Activated CD8-positive, alpha-beta T cell treated with anti-CD3 and anti-CD28 coated beads for 36 hours (primary cell): ENCODE results near the gene ZGLP1. TPM values are rescaled to one million over a fixed set of nuclear protein-coding genes. Genes with fewer than 3 reads are reported as not detected.
A peak's percentile ranks its signal among the peaks of the same experiment; 100 is the strongest.
"Not testable (repeated sequence)": the region's sequence is repeated elsewhere in the genome, so short reads cannot be mapped to it uniquely, and the experiment has no call there.

Experiments used
- ATAC-seq: fragments of 200-7000 bp; cut with Tn5 transposase; one replicate; pipeline ENCODE4 v1.10.0; 2021; ENCODE audit warnings: mild to moderate bottlenecking, moderate library complexity
- CTCF ChIA-PET: fragments of 350-600 bp; sonication (Branson Sonifier 250); formaldehyde crosslinking; loops from one replicate; lab custom pipeline; 2021; ENCODE audit warnings: antibody characterized with exemption; lab: Charles Lee
- POLR2A ChIA-PET: fragments of 350-600 bp; sonication (Branson Sonifier 250); formaldehyde crosslinking; loops from one replicate; lab custom pipeline; 2021; ENCODE audit warnings: antibody characterized with exemption; lab: Charles Lee
- DNase-seq: peaks from one replicate; pipeline ENCODE4 v3.0.0-alpha.2; 2020
- H3K27ac Mint-ChIP-seq: one replicate; pipeline ENCODE4 v1.8.0; 2021; ENCODE audit warnings: mild to moderate bottlenecking, mixed read lengths
- H3K27me3 Mint-ChIP-seq: one replicate; pipeline ENCODE4 v1.8.0; 2021; ENCODE audit warnings: mixed read lengths
- H3K36me3 Mint-ChIP-seq: one replicate; pipeline ENCODE4 v1.8.0; 2021; ENCODE audit warnings: low read depth, mixed read lengths
- H3K4me1 Mint-ChIP-seq: one replicate; pipeline ENCODE4 v1.8.0; 2021; ENCODE audit warnings: low read depth, mixed read lengths
- H3K4me3 Mint-ChIP-seq: one replicate; pipeline ENCODE4 v1.8.0; 2021; ENCODE audit warnings: mild to moderate bottlenecking, moderate library complexity, mixed read lengths
- H3K9me3 Mint-ChIP-seq: one replicate; pipeline ENCODE4 v1.8.0; 2021; ENCODE audit warnings: mixed read lengths
- CTCF ChIP-seq: fragments of 200-600 bp; IDR thresholded peaks from one replicate; pipeline ENCODE4 v1.8.0; 2022; ENCODE audit warnings: antibody characterized with exemption, mild to moderate bottlenecking
- intact Hi-C: fragments of 100-400 bp; cut with micrococcal nuclease; formaldehyde crosslinking; loops from one replicate; pipeline ENCODE4 v1.10.0; 2022
- total RNA-seq, 2 experiments: library from RNA; stranded (reverse); gene quantifications; one replicate each; pipeline ENCODE4 v1.2.3, GENCODE V29; 2021

ZGLP1 gene
- total RNA-seq, 2 experiments from 2014 or later = 3.2 to 3.7 TPM

GRCh38 chr19:10283301-10284064 is 26.1 kb downstream of the ZGLP1 start:
- Mint-ChIP-seq H3K4me3 (no peak overlapping the region), H3K4me1 (peaks cover 44% of the 10 kb centered on the region), H3K36me3 (peaks cover 52% of the 10 kb centered on the region), H3K27ac (no peak overlapping the region), H3K27me3 (peaks cover 9% of the 10 kb centered on the region), H3K9me3 (no peaks in the 10 kb centered on the region)
- CTCF ChIA-PET = no interaction called here
- ATAC-seq = no peak
- TF ChIP-seq CTCF = no peak
- intact Hi-C loops = no loop called here
- POLR2A ChIA-PET = interaction anchor here (0.6 to 1.2 kb wide), 3 partner anchors 9 to 132 kb away, joined by 3 to 4 read pairs (median 3); no protein-coding TSS in a partner anchor
- DNase-seq = no peak

GRCh38 chr19:10282043-10282442 is 27.6 kb downstream of the ZGLP1 start:
- POLR2A ChIA-PET = interaction anchor here (1.2 kb wide), 1 partner anchor 11 kb away, joined by 4 read pairs; the partner anchor contains the start of gene ICAM1
- intact Hi-C loops, ATAC-seq: not testable (repeated sequence)

DNA sequence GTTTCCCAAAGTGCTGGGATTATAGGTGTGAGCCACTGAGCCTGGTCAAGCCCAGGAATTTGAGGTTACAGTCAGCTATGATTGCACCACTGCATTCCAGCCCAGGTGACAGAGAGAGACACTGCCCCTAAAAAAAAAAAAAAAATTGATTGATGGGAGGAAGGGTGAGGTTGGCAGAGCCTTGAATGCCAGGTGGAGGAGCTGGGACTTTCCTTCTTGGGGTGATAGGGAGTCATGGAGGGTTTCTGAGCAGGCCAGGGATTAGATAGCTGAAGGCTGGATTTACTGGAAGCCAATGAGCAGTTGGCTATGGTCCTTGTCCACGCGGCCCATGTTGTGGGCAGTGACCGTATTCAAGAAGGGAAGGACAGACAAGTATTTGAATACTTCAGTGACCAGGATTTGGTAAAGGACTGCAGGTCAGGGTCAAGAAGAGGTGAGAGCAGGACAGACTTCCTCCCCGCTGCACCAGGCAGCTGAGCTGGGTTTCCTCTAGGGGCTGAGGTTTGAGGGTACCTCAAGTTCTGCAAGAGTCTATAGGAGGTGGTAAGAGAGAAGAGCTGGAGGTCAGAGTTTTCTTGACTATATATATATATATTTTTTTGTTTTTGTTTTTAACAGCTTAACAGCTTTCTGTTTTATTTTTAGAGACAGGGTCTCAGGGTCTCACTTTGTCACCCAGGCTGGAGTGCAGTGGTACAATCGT is 29.7 kb downstream of the ZGLP1 start:
- ChIA-PET CTCF (interaction anchor here (1.2 to 4.4 kb wide), 3 partner anchors 10 to 109 kb away, joined by 4 to 24 read pairs (median 21); partner anchors contain the start of gene ICAM1), POLR2A (interaction anchor here (0.7 to 3.0 kb wide), 6 partner anchors 9 to 109 kb away, joined by 3 to 23 read pairs (median 4); partner anchors contain the start of genes ICAM1, ICAM4 and ICAM5)
- Mint-ChIP-seq H3K27me3 (no peaks in the 10 kb centered on the region), H3K4me1 (peaks cover 16% of the 10 kb centered on the region), H3K4me3 (no peak overlapping the region), H3K9me3 (no peaks in the 10 kb centered on the region), H3K36me3 (peaks cover 52% of the 10 kb centered on the region), H3K27ac (peak overlapping the region; percentile 34)
- TF ChIP-seq CTCF = no peak
- no peak for ATAC-seq
- intact Hi-C loops = no loop called here
- no peak for DNase-seq

More at GRCh38 chr19:10282043-10282442, 27.6 kb downstream of the ZGLP1 start:
- not testable (repeated sequence) for H3K4me3 Mint-ChIP-seq, H3K27me3 Mint-ChIP-seq, H3K27ac Mint-ChIP-seq, H3K9me3 Mint-ChIP-seq, DNase-seq
- CTCF ChIA-PET = interaction anchor here (2.9 kb wide), 1 partner anchor 12 kb away, joined by 21 read pairs; the partner anchor contains the start of gene ICAM1
- H3K36me3 Mint-ChIP-seq = peaks cover 61% of the 10 kb centered on the region
- H3K4me1 Mint-ChIP-seq = peaks cover 35% of the 10 kb centered on the region

DNA sequence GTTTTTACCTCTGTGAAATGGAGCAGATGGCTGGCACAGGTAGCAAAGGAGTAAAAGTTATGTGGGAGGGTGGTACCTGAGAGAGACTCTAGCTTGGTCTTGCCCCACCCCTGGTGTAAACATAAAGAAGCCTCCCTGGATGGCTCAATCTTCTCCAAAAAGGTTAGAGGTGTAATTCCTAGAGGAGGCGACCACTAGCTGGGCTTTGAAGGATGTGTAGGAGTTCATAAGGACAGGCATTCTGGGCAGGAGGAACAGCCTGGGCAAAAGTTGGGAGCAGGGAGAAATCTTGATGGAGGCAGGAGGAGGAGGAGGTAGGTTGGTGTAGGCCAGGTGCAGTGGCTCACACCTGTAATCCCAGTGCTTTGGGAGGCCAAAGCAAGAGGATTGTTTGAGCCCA is 30.7 kb downstream of the ZGLP1 start:
- H3K36me3 Mint-ChIP-seq = peaks cover 51% of the 10 kb centered on the region
- DNase-seq = no peak
- intact Hi-C loops = no loop called here
- POLR2A ChIA-PET = interaction anchor here (2.5 to 3.0 kb wide), 2 partner anchors 8 to 10 kb away, joined by 22 to 23 read pairs; partner anchors contain the start of genes ICAM1, ICAM4 and ICAM5
- no peak overlapping the region for H3K27ac Mint-ChIP-seq
- TF ChIP-seq CTCF = no peak
- H3K4me1 Mint-ChIP-seq = peaks cover 22% of the 10 kb centered on the region
- H3K27me3 Mint-ChIP-seq = no peaks in the 10 kb centered on the region
- no peaks in the 10 kb centered on the region for H3K9me3 Mint-ChIP-seq
- H3K4me3 Mint-ChIP-seq = no peak overlapping the region
- no peak for ATAC-seq
- CTCF ChIA-PET = interaction anchor here (0.8 to 4.4 kb wide), 2 partner anchors 9 to 110 kb away, joined by 4 to 24 read pairs; no protein-coding TSS in a partner anchor
